Glomerular endothelial cell (primary cell): ENCODE measurements around the gene ZC3H12C. TPM values are rescaled to one million over a fixed set of nuclear protein-coding genes. Genes with fewer than 3 reads are reported as not detected.
"Not testable (repeated sequence)": the region's sequence is repeated elsewhere in the genome, so short reads cannot be mapped to it uniquely, and the experiment has no call there.

Source experiments
- DNase-seq: peaks from one replicate; pipeline ENCODE4 v3.0.0-alpha.2; 2011; ENCODE audit warnings: low read depth, low spot score; ENCODE audit errors: extremely low read depth
- total RNA-seq: library from RNA; depleted of rRNA; stranded (reverse); fragments of >200 nt; gene quantifications from 2 replicates; pipeline ENCODE4 v1.2.3, GENCODE V29; 2015

Gene ZC3H12C
- total RNA-seq, result 13.5 and 16.8 TPM in 2 replicates

GRCh38 chr11:110092515-110093406 is at the start of gene ZC3H12C:
Gene ZC3H12C, plus strand, starts transcription at chr11:110093392. Its CDS starts 20 bp downstream, at chr11:110093412.
- no peak for DNase-seq

- DNase-seq, result no peak
These were observed 48.8 kb upstream of the ZC3H12C start for GRCh38 chr11:110044226-110044968.

GRCh38 chr11:110046775-110047380 is 46.3 kb upstream of the ZC3H12C start:
- no peak for DNase-seq

GRCh38 chr11:110049501-110050200 is 43.5 kb upstream of the ZC3H12C start:
- no peak for DNase-seq

GRCh38 chr11:110050201-110050506 is 43.0 kb upstream of the ZC3H12C start:
- DNase-seq, result no peak

- DNase-seq, result no peak
These were observed 39.3 kb upstream of the ZC3H12C start for GRCh38 chr11:110053848-110054414.

GRCh38 chr11:110056956-110057355 is 36.2 kb upstream of the ZC3H12C start:
- DNase-seq, result no peak

- DNase-seq, result no peak
These were observed 33.3 kb upstream of the ZC3H12C start for GRCh38 chr11:110059706-110060463.

GRCh38 chr11:110061296-110061695 is 31.9 kb upstream of the ZC3H12C start:
- DNase-seq, result no peak

GRCh38 chr11:110062247-110062646 is 30.9 kb upstream of the ZC3H12C start:
- DNase-seq, result no peak

GRCh38 chr11:110065189-110065588 is 28.0 kb upstream of the ZC3H12C start:
- no peak for DNase-seq

GRCh38 chr11:110068001-110068400 is 25.2 kb upstream of the ZC3H12C start:
- not testable (repeated sequence) for DNase-seq

- peak; percentile 95 for DNase-seq
These were observed 23.9 kb upstream of the ZC3H12C start for GRCh38 chr11:110069158-110069737.

GRCh38 chr11:110070176-110070575 is 23.0 kb upstream of the ZC3H12C start:
- DNase-seq, result no peak

- no peak for DNase-seq
These were observed 22.0 kb upstream of the ZC3H12C start for GRCh38 chr11:110071197-110071596.

- no peak for DNase-seq
These were observed 20.3 kb upstream of the ZC3H12C start for GRCh38 chr11:110072930-110073329.

- DNase-seq, result no peak
These were observed 18.7 kb upstream of the ZC3H12C start for GRCh38 chr11:110074499-110074898.

GRCh38 chr11:110075105-110075846 is 17.9 kb upstream of the ZC3H12C start:
- DNase-seq, result no peak

GRCh38 chr11:110075847-110076208 is 17.4 kb upstream of the ZC3H12C start:
- DNase-seq, result no peak
